Left ventricle myocardium inferior (tissue), 1 donor: ENCODE measurements around the gene CDCP2. TPM values are rescaled to one million over a fixed set of nuclear protein-coding genes. Genes with fewer than 3 reads are reported as not detected.
"Not testable (repeated sequence)": the region's sequence is repeated elsewhere in the genome, so short reads cannot be mapped to it uniquely, and the experiment has no call there.

ENCODE experiments used
- DNase-seq: peaks from one replicate; pipeline ENCODE4 v3.0.0-alpha.2; 2020
- H3K27ac ChIP-seq: fragments of 200-600 bp; replicated peaks from 2 replicates; pipeline ENCODE4 v1.8.0; 2021
- H3K27me3 ChIP-seq: fragments of 200-600 bp; 2 replicates; pipeline ENCODE4 v1.8.0; 2021; ENCODE audit warnings: low read depth
- H3K36me3 ChIP-seq: fragments of 200-600 bp; 2 replicates; pipeline ENCODE4 v1.8.0; 2021
- H3K4me1 ChIP-seq: fragments of 200-600 bp; 2 replicates; pipeline ENCODE4 v1.8.0; 2021
- H3K4me3 ChIP-seq: fragments of 200-600 bp; 2 replicates; pipeline ENCODE4 v1.8.0; 2021; ENCODE audit warnings: mild to moderate bottlenecking, moderate library complexity
- H3K9me3 ChIP-seq: fragments of 200-600 bp; replicated peaks from 2 replicates; pipeline ENCODE4 v1.8.0; 2021
- CTCF ChIP-seq: fragments of 200-600 bp; IDR thresholded peaks from 2 replicates; pipeline ENCODE4 v1.8.0; 2021; ENCODE audit warnings: antibody characterized with exemption, mild to moderate bottlenecking, borderline replicate concordance
- intact Hi-C: fragments of 100-400 bp; cut with micrococcal nuclease; formaldehyde crosslinking; loops from one replicate; pipeline ENCODE4 v1.11.0; 2022
- total RNA-seq: library from RNA; stranded (reverse); fragmentation: NEBNext Ultra II Directional; extraction: Animal tissue kit (Norgen Biotek cat#: 25700); gene quantifications from one replicate; pipeline ENCODE4 v1.2.1, GENCODE V29; 2021
- donor health status: DM: no; HTN: yes; CAD: no; lungs with severe emphysema.

The CDCP2 gene
- total RNA-seq, 1 donor from 2014 or later, result not detected

DNA sequence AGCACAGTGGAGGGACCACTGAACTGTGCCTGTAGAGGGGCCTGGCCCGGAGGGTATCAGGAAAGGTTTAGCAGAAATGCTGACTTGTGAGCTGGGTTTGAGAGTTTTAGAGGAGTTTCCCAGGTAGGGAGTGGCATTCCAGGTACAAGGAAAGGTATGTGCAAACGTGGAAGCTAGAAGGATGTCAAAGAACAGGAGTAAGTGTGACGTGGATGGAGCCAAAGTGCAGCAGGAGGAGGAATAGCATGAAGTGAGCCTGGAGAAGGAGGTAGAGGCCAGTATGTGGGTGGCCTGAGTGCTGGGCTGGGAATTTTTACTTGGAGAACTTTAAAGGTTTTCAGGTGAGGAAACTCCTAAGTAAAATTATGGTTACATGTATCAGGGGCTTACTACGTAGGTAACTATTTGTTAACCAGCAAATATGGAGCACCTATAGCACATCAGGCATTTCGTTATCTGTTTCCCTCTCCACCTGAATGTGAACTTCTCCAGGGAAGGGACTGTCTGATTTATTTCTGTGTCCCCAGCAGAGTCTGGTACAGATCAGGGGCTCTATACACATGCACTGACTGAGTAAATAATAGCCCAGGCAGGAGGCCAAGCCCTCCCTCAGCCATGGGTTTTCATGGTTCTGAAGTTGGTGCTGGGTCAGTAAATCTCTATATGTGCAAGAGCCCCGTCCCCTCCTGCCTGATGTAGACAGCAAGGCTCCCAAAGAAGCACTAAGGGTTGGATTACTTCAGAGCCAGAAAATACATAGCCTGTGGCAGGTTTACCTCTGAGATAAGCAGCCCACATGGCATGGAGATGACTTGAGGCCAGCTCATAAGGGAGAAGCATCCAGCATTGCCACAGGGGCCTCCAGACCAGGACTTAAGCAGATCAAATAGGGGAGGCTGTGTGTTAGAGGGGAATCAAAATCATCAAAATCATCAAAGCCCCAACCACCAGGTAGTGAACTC is 43.4 kb downstream of the CDCP2 start:
- no peaks in the 10 kb centered on the region for H3K36me3 ChIP-seq
- TF ChIP-seq CTCF, result no peak
- no peak overlapping the region for H3K4me3 ChIP-seq
- H3K9me3 ChIP-seq, result no peaks in the 10 kb centered on the region
- no peaks in the 10 kb centered on the region for H3K27me3 ChIP-seq
- intact Hi-C loops, result no loop called here
- DNase-seq, result no peak
- H3K27ac ChIP-seq, result no peak overlapping the region
- no peaks in the 10 kb centered on the region for H3K4me1 ChIP-seq

GRCh38 chr1:54108156-54108555 is 44.6 kb downstream of the CDCP2 start:
- Histone ChIP-seq H3K4me3 (no peak overlapping the region), H3K36me3 (no peaks in the 10 kb centered on the region), H3K27me3 (no peaks in the 10 kb centered on the region), H3K27ac (no peak overlapping the region), H3K9me3 (no peaks in the 10 kb centered on the region), H3K4me1 (no peaks in the 10 kb centered on the region)
- TF ChIP-seq CTCF, result no peak
- DNase-seq, result no peak
- intact Hi-C loops, result no loop called here

- DNase-seq, result no peak
- intact Hi-C loops, result no loop called here
These were observed 45.7 kb downstream of the CDCP2 start for GRCh38 chr1:54107131-54107530.

GRCh38 chr1:54105736-54106269 is 47.0 kb downstream of the CDCP2 start:
- H3K4me3 ChIP-seq, result no peak overlapping the region
- intact Hi-C loops, result no loop called here

More at GRCh38 chr1:54107131-54107530, 45.7 kb downstream of the CDCP2 start:
- H3K27ac ChIP-seq, result no peak overlapping the region
- H3K4me3 ChIP-seq, result no peak overlapping the region
- H3K36me3 ChIP-seq, result no peaks in the 10 kb centered on the region
- TF ChIP-seq CTCF, result peak; percentile 22
- H3K27me3 ChIP-seq, result no peaks in the 10 kb centered on the region
- no peaks in the 10 kb centered on the region for H3K9me3 ChIP-seq
- H3K4me1 ChIP-seq, result no peaks in the 10 kb centered on the region

GRCh38 chr1:54105080-54105479 is 47.7 kb downstream of the CDCP2 start:
- H3K4me3 ChIP-seq, result no peak overlapping the region
- H3K9me3 ChIP-seq, result no peaks in the 10 kb centered on the region
- intact Hi-C loops, result no loop called here
- no peaks in the 10 kb centered on the region for H3K4me1 ChIP-seq
- no peak for DNase-seq
- no peaks in the 10 kb centered on the region for H3K36me3 ChIP-seq
- TF ChIP-seq CTCF, result no peak
- no peaks in the 10 kb centered on the region for H3K27me3 ChIP-seq
- no peak overlapping the region for H3K27ac ChIP-seq

More at GRCh38 chr1:54105736-54106269, 47.0 kb downstream of the CDCP2 start:
- DNase-seq, result no peak
- TF ChIP-seq CTCF, result no peak
- no peaks in the 10 kb centered on the region for H3K36me3 ChIP-seq
- H3K4me1 ChIP-seq, result no peaks in the 10 kb centered on the region
- H3K27me3 ChIP-seq, result no peaks in the 10 kb centered on the region
- H3K9me3 ChIP-seq, result no peaks in the 10 kb centered on the region
- H3K27ac ChIP-seq, result no peak overlapping the region

DNA sequence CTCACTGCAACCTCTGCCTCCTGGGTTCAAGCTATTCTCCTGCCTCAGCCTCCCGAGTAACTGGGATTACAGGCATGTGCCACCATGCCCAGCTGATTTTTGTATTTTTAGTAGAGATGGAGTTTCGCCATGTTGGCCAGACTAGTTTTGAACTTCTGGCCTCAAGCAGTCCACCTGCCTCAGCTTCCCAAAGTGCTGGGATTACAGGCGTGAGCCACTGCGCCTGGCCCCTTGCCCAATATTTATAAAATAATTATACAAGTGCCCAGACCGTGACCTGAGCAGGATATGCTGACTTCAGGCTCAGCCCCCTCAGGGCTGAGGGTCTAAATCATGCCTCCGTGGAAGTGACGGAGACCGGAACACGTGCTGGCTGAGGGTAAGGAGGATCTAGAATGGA is 48.2 kb downstream of the CDCP2 start:
- H3K4me3 ChIP-seq, H3K4me1 ChIP-seq, H3K27me3 ChIP-seq, intact Hi-C loops, H3K36me3 ChIP-seq, H3K9me3 ChIP-seq, DNase-seq, H3K27ac ChIP-seq: not testable (repeated sequence)
